NCI-H2196 treated with DMSO at 0.1 percent for 48 hours (cell line): ENCODE data around the gene DLG4.
"Not testable (repeated sequence)": the region's sequence is repeated elsewhere in the genome, so short reads cannot be mapped to it uniquely, and the experiment has no call there.

Experiments used
- DNase-seq: peaks from one replicate; lab custom pipeline; 2025; ENCODE audit not compliant: unreplicated experiment; lab: John Stamatoyannopoulos, UW

Gene DLG4

GRCh38 chr17:7190276-7190917 lies 29.2 kb downstream of the DLG4 start:
- no peak for DNase-seq

DNA sequence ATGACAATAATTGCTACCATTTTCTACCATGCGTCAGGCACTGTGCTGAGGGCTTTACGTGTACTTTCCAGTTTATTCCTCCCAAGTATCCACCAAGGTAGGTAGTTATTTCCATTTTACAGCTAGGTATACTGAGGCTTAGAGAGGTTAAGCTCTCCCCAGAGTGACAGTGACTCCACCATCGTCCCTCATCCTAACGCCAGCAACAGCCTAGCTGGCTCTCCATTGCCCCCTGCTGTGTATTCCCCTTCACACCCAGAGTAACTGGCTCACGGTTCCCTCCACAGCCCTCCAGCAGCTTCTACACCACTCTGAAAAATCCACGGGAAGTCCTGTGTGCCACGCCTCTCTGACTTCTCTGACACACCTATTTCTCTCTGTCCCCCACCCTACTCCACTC lies 33.4 kb downstream of the DLG4 start:
- DNase-seq: no peak

- no peak for DNase-seq
Measured at GRCh38 chr17:7184647-7185046, 35.0 kb downstream of the DLG4 start.

DNA sequence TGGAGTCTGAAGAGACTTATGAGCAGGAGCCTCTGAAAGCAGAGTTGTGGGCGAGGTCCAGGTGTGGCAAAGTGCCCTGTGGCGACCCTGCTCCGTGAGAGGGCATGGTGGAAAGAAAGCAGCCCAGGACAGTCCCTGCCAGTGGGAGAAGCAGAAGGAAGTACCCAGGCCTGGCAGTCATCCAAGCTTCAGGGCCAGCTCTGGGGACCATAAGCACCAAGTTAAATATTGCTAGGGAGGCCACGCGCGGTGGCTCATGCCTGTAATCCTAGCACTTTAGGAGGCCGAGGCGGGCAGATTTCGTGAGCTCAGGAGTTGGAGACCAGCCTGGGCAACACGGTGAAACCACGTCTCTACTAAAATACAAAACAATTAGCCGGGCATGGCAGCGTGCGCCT lies 35.5 kb downstream of the DLG4 start:
- no peak for DNase-seq

GRCh38 chr17:7183433-7184090 lies 36.1 kb downstream of the DLG4 start:
- DNase-seq: no peak

- DNase-seq: not testable (repeated sequence)
Measured at GRCh38 chr17:7182101-7182500, 37.5 kb downstream of the DLG4 start.

DNA sequence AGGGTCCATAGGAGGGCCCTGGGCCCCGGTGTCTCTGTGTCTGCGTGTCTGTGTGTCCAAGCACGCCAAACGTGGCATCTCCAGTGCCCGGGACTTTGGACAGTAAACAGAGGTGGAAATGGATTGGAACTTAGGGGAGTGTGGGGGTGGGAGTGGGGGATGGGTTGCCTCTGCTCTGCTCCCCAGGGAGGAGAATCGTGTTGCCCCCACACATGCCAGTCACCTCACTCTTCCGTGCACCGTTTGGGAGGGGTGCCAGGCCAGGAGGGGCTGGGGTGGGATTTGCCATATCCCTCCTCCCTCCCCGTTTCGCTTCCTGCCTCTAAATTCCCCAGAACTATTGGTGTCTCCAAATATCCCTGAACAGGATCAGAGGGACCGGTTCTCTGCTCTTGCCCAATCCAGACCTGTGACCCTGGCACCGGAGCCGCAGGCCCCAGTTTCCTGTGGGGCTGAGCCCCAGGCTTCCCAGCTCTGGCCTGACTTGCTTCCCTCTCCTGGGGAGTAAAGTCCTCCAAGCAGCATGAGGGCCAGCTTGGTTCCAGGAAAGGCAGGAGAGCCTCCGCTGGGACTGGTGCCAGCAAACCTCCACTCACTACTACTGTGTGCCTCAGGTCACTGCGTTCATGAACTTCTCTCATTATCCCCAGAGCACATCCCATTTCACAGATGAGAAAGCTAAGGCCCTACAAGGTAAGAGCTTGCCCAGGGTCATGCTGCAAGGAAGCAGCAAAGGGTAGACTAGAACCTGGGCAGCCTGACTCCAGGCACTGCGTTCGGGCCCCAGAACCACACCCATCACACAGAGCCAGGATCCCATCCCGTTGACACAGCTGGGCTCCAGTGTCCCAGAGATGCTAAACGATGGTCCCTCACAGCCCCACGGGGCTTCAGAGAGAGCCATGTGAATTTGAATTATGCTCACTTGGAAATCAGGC lies 40.0 kb downstream of the DLG4 start, which contains the start of gene ASGR1:
Gene ASGR1 (minus strand): TSS at position 54 of the 938 bp plus-strand sequence. CDS start 807 bp downstream, outside the sequence.
- DNase-seq: no peak

GRCh38 chr17:7178973-7179316 lies 40.7 kb downstream of the DLG4 start:
- DNase-seq: no peak

DNA sequence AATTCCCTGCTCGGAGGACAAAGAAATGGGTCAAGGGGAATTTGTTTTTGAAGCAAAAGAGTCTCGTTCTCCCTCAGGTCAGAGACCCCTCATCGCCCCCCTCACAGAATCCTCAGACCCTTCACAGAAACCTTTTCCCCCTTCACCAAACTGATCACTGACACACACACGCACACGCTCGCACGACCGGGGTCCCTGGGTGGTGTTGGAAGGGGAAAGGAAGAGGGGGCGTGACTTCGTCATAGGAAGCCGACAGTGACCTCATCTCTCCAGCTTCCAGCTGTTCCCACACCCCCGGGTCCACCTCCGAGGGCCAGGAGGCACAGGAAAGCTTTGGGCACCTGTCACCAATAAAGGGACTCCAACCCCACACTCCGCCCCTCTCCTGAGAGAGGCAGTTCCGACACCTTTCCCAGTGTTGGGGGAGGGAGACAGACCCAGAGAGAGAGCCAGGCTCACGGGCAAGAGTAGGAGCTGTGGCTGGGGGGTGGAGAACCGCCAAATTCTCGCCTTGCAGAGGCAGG lies 41.6 kb downstream of the DLG4 start:
- DNase-seq: peak; percentile 15

DNA sequence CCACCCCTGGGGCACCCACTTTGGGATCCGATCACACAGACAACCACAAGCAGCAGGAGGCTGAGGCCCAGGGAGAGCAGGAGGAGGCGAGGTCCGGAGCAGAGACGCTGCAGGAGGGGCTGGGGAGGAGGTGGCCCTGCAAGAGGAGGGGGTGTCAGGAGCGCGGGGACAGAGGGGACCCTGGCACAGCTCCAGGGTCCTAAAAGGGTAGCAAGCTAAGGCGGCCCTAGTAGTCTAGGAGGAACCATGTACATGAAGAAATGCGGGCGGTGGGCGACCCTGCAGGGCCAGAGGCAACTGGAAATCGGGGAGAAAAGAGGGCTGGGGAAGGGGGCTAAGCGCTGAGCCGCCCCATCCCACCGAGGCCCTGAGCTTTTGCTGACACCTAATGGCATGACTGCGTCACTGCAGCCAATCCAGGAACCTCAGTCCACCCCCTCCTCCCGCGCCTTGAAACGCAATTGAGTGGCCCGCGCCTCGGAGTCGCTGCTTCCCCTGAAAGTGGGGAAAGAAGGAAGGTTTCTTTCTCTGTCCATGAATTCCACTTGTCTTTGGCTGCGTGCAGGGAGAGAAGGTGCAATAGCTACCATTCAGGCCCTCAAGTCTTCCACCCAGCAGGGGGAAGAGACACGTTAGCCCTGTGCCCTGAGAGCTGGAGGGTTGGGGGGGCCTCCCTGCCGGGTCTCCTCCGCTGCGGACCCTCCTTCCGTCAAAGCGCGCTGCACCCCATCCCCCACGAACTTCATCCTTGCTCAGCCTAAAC lies 42.3 kb downstream of the DLG4 start:
- peak; percentile 20 for DNase-seq

DNA sequence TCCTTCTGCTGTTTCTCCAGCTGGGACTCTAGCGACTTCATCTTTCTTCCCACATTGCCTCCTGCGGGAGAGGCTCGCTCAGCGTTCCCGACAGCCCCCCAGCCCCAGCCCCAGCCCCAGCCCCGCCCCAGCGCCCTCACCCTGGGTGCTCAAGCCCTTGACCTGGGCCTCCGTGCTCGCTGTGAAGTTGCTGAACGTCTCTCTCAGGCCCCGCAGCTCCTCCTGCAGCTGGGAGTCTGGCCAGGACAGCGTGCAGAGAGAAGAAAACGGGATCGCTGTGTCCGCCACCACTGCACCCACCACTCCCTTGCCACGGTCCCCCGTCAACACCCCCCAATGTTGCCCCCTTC lies 42.8 kb downstream of the DLG4 start:
- no peak for DNase-seq

GRCh38 chr17:7176107-7176840 lies 43.4 kb downstream of the DLG4 start:
- no peak for DNase-seq

GRCh38 chr17:7175330-7175733 lies 44.3 kb downstream of the DLG4 start:
- DNase-seq: no peak

DNA sequence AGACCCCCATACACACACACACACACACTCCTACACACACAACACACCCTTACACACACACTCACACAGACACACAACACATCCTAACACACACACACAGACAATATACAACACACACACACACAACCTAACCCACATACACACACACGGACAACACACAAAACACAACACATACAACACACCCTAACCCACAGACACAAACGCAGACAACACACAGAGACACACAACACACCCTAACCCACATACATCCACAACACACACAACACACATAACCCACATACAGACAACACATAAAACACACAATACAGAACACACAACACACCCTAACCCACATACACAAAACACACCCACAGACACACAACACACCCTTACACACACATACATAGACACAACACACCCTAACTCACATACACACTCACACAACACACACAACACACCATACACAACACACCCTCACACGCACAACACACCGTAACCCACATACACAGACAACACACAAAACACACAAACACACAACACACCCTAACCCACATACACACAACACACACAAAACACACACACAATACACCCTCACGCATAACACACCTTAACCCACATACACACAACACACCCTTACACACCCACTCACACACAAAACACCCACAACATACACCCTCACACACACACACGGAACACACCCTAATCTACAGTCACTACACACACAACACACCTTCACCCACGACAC lies 44.9 kb downstream of the DLG4 start:
- DNase-seq: no peak

GRCh38 chr17:7173687-7174602 lies 45.7 kb downstream of the DLG4 start:
- no peak for DNase-seq

- not testable (repeated sequence) for DNase-seq
Measured at GRCh38 chr17:7172522-7173191, 47.0 kb downstream of the DLG4 start.

- not testable (repeated sequence) for DNase-seq
Measured at GRCh38 chr17:7169565-7169908, 50.1 kb downstream of the DLG4 start.
